ENCODE results near the gene RPP30. TPM values are rescaled to one million over a fixed set of nuclear protein-coding genes. Genes with fewer than 3 reads are reported as not detected.

The RPP30 gene
- total and polyA plus RNA-seq, 2 of the 13 experiments (the other 11 are each of a cell fraction or from before 2014, with no cell fraction given): 27.1 to 65.0 TPM

GRCh38 chr10:90927293-90927692, 55.5 kb downstream of the RPP30 start:
- WGBS (ENCODE audit: low lambda C conversion rate): 93% methylated on average over 2 of the region's 2 CpGs
- TF ChIP-seq MIER2 (CRISPR knock-in tag; IDR thresholded peaks at IDR 0.05) (no peak), HNRNPH1 (optimal IDR thresholded peaks at IDR 0.05; ENCODE audit: low read depth, low read length) (no peak), SNAPC4 (CRISPR knock-in tag; IDR thresholded peaks at IDR 0.05) (no peak), ZNF577 (CRISPR knock-in tag; IDR thresholded peaks at IDR 0.05; ENCODE audit: borderline replicate concordance, low read depth) (no peak), RORA (CRISPR knock-in tag; IDR thresholded peaks at IDR 0.05) (no peak), ARID2 (CRISPR knock-in tag; IDR thresholded peaks at IDR 0.05; ENCODE audit: borderline replicate concordance) (no peak), ZSCAN9 (CRISPR knock-in tag; IDR thresholded peaks at IDR 0.05; ENCODE audit: borderline replicate concordance) (no peak), RBFOX2 (IDR thresholded peaks at IDR 0.05; ENCODE audit: low read depth, low read length) (no peak), HOMEZ (CRISPR knock-in tag; IDR thresholded peaks at IDR 0.05; ENCODE audit: low read depth) (no peak), ATF7 (IDR thresholded peaks at IDR 0.05) (no peak), ATF7 (CRISPR knock-in tag; IDR thresholded peaks at IDR 0.05) (no peak), FLYWCH1 (CRISPR knock-in tag; IDR thresholded peaks at IDR 0.05) (no peak)
- intact Hi-C loops (cut with micrococcal nuclease; ENCODE audit: unreplicated experiment): no loop called here
- H3K36me3 ChIP-seq (replicated peaks in 1 of 2; ENCODE audit: control insufficient read depth in 1 of 2, insufficient read depth in 2 of 2, low read length in 2 of 2): no peaks in the 10 kb centered on the region
- no peak overlapping the region for H2AFZ ChIP-seq (ENCODE audit: low read length)
- BruUV-seq (replicated peaks): no TSS peak
- H3K27me3 ChIP-seq (ENCODE audit: control insufficient read depth in 1 of 2, insufficient read depth in 2 of 2, low read length in 2 of 2): no peaks in the 10 kb centered on the region
- H3K9me3 ChIP-seq (ENCODE audit: low read length): no peaks in the 10 kb centered on the region
- CTCF ChIA-PET (ENCODE audit: low intra/inter-chr PET ratio, low total read pairs): no interaction called here
- POLR2A ChIA-PET: no interaction called here
- H3K4me2 ChIP-seq (ENCODE audit: low read depth, low read length): no peak overlapping the region
- DNase-seq (ENCODE audit: low spot score): no peak
- in situ Hi-C loops (cut with HindIII; ENCODE audit: extremely low pct_ligation_motif_present, low pct_unique_long_range_greater_than_20kb): no loop called here
- no peak overlapping the region for H3K4me3 ChIP-seq (replicated peaks in 1 of 3; ENCODE audit: insufficient read depth in 1 of 3, low read depth in 2 of 3, low read length in 3 of 3)
- FAIRE-seq: no peak
- no peaks in the 10 kb centered on the region for H4K20me1 ChIP-seq (ENCODE audit: insufficient read depth, low read length)
- peaks cover 44% of the 10 kb centered on the region for H3K4me1 ChIP-seq (ENCODE audit: insufficient read depth, low read length)
- no peaks in the 10 kb centered on the region for H3K79me2 ChIP-seq (ENCODE audit: insufficient read depth, low read length)
- H3K27ac ChIP-seq (ENCODE audit: extremely low read length, insufficient read depth, low read length): no peak overlapping the region
- no peak overlapping the region for H3K9ac ChIP-seq (ENCODE audit: insufficient read depth, low read depth, low read length)
- ATAC-seq: no peak

All from HepG2 (cell line).